NCI-H446 treated with DMSO at 0.1 percent for 48 hours (cell line): ENCODE results near the gene CDR2L.

Experiments used
- DNase-seq: peaks from one replicate; lab custom pipeline; 2025; lab: John Stamatoyannopoulos, UW

Gene CDR2L

DNA sequence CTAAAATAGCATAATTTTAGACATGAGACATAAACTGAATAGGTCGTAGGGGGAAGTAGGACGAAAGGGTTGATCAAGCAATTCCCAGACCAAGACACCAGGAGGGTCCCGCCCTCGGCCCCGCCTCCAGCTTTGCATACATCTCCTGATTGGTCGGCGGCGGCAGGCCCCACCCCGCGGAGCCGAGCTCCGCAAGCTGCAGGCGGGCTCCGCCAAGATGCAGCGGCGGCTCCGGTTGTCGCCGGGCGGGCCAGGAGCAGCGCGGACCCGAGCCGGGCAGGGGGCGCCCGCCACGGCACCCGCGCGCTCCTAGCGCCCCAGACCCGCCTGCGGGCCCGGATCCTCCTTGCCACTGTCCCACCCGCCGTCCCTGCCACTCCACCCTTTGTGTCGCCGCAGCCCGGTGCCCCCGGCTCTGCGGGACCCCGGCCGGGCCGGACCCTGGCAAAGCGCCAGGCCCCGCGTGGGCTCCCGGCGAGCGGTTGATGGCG, at the start of gene CDR2L:
Gene CDR2L (plus strand): TSS at position 215 of the 491 bp plus-strand sequence. CDS start 412 bp downstream, outside the sequence.
- peak; percentile 79 for DNase-seq

DNA sequence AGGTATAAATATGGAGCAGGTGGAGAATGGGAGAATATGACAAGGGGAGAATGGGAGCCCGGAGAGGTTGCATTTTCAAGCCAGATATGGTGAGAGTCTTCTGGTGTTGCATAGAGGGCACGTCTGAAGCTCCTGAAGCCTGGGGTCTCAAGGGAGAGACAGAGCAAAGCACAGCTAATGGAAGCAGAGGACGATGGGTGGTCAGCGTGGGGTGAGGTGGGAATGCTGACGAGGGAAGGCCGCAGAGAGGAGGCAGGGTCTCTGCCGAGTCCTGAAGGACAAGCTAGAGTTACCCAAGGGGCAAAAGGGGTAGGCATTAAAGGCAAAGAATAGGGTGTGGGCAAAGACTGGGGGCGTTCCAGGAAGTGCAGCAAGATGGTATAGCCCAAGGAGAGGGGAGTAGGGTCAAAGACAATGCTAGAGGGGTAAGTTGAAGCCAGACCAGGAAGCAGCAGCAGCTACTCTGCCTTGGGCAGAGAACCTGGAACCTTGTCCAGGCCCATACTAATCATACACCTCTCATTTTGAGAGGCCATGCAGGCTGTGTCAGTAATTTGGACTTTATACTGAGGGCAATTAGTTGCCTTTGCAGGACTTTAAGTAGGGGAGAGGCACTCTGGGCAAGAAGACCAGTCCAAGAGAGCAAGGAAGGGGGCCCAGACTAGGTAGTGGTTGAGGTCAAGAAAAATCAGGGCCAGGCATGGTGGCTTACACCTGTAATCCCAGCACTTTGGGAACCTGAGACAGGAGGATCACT, 49.1 kb upstream of the CDR2L start:
- no peak for DNase-seq

DNA sequence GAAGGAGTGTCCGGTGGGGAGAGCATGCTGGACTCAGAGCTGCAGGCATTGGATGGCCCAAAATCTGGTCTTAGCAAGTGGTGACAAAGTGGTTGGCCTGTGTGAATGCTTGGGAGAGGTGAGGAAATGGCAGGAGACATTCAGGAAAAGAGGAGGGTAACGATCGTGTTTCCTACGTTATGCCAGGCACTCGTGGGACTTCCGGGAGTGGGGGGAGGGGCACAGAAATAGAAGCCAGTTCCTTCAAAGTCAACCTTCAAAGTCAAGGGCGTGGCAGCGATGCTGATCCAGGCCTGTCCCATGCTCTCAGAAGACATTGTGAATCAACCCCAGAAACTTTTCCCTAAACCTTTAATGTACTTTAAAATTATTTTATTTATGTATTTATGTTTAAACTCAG, 47.9 kb upstream of the CDR2L start:
- no peak for DNase-seq

DNA sequence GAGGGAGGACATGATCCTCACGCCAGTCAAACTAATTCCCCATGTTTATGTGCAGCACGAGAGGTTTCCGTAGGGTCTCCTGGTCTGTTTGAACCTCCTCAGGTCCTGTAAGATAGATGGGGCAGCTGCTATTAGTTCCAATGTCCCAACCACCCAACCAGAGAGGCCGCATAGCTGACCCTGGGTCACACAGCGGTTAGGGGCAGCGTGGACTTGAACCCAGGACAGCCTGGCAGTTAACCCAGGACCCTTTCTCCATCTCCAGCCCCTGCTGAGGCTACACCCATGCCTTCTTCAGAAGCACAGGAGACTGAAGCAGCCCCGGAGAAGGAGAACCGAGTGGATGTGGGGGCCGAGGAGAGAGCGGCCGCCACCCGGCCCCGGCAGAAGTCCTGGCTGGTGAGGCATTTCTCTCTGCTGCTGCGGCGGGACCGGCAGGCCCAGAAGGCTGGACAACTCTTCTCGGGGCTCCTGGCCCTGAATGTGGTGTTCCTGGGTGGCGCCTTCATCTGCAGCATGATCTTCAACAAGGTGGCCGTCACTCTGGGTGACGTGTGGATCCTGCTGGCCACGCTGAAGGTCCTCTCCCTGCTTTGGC, 46.2 kb upstream of the CDR2L start:
- DNase-seq, result no peak

DNA sequence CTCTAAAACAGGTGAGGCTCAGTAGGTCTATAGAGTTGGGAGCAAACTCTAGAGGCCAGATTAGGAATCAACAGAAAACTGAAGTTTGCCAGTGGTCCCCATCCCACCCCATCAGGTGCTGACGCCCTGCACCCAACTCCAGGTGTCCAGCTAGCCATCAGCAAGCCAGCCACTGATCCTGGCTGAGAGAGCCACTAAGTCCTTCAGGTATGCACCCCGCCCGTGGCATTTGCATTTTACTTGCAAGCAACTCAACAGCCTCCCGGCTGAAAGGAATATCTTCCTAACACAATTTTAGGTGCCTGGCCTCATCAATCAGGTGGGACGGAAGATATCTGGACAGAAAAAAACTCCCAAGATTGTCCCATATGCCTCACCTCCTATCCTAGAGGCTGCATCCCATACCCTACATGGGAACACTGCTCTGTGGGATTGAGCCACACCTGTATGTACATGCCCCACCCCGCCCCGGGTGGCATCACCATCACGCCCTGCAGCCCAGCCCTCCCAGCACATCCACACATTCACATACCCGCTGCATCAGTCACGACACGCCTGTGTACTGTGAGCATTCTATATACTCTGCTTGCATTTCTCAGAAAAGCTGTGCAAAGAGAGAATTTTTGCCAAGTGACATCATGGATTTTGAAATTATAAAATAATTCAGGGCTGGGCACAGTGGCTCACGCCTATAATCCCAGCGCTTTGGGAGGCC, 43.5 kb upstream of the CDR2L start:
- DNase-seq, result no peak

DNA sequence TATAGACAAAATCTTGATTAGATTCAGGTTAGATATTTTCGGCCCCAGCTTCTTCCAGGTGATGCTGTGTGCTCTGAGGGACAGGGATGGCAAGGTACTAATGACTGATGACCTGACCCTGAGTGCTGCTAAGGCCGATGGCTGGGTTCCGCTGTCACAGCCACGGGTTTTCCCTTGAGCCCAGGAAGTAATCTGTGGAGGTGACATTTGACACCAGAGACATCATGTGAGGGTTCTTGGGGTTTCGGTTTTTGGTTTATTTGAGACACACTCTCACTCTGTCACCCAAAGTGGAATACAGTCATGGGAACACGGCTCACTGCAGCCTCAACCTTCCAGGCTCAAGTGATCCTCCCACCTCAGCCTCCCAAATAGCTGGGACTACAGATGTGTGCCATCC, 41.9 kb upstream of the CDR2L start:
- DNase-seq, result no peak

DNA sequence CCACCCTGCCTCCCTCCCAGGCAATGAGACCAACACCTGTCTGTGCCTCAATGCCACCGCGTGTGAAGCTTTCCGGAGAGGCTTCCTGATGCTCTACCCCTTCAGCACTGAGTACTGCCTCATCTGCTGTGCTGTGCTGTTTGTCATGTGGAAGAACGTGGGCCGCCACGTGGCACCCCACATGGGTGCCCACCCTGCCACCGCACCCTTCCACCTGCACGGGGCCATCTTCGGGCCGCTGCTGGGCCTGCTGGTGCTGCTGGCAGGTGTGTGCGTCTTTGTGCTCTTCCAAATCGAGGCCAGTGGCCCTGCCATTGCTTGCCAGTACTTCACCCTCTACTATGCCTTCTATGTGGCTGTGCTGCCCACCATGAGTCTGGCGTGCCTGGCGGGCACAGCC, 40.8 kb upstream of the CDR2L start:
- DNase-seq, result no peak

DNA sequence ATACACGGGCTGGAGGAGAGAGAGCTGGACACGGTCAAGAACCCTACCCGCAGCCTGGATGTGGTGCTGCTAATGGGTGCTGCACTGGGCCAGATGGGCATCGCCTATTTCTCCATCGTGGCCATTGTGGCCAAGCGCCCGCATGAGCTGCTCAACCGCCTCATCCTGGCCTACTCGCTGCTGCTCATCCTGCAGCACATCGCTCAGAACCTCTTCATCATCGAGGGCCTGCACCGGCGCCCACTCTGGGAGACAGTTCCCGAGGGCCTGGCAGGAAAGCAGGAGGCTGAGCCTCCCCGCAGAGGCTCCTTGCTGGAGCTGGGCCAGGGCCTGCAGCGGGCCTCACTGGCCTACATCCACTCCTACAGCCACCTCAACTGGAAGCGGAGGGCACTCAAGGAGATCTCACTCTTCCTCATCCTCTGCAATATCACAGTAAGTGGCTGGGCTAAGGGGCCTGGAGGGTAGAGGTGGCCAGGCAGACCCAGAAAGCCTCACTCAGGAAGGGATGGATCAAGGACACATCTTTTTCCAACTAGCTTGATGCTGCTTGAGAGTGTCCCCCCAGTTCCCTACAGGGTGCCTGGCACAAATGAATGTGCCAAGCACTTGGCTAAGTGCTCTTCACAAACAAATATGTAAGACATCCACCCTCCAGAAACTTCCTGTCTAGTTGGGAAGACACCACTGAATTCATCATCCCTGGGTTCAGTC, 40.2 kb upstream of the CDR2L start:
- no peak for DNase-seq

DNA sequence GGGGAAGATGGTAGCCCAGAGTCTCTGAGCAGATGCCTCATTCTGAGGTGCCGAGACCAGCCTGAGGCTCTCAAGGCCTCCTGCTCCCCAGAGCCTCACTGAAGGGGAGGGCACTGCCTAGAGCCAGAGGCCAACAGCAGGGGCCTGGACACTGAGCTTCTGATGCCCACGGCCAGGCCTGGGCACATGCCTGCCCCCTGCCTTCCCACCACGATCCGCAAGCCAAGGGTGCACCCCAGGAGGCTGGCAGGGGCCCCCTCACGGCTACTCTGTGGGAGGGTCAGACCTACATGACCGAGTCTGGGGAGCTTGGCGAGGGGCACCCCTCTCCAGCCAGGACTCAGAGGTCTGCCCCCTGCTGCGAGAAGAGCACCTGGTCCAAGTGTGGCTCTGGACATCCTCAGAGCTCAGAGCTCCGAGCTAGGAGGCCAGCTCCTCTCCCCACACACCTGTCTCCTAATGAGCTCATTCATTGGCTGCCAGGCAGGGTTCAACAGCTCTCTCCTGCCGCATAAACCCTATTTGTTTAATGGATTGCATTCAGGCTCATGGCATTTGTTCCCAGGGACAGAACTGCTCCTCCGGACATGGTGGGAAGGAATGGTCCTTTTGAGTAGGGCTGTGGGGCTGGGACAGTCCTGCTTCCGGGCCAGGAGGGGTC, 37.8 kb upstream of the CDR2L start:
- DNase-seq, result no peak

DNA sequence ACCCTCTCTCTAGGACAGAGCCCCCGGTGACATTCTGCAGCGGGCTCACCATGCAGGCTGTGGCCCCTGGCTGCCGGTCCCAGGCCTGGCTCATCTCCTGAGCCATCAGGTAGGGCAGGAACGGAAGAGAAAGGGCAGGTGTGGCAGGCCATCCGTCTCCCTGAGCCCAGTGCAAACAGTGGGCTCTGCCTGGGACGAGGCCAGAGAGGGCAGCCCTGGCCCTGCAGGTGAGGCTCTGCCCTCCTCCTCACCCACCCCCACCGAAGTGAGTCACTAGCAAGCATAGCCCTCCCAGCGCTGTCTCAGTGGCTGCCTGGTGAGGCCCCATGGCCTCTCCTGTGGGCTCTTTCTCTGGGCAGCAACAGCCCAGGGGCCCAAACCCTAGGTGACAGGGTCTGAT, 37.2 kb upstream of the CDR2L start:
- no peak for DNase-seq

DNA sequence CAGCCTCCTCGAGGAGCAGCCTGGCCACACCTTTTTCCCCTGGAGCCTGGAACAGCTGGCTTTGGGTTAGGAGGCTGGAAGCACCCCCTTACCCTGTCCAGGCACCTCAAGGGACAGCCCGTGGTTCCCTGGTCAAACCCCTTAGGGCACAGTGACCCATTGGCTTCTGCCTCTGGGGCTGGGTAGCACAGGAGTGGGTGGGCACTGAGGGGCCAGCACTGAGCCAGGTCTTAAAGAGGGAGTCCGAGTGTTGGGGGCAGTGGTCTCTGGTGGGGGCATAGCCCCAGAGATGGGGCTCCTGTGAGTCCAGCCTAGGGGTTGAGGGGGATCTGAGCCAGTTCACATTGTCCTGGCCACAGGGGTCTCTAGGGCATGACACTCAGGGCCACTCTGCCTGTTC, 36.4 kb upstream of the CDR2L start:
- DNase-seq, result no peak

DNA sequence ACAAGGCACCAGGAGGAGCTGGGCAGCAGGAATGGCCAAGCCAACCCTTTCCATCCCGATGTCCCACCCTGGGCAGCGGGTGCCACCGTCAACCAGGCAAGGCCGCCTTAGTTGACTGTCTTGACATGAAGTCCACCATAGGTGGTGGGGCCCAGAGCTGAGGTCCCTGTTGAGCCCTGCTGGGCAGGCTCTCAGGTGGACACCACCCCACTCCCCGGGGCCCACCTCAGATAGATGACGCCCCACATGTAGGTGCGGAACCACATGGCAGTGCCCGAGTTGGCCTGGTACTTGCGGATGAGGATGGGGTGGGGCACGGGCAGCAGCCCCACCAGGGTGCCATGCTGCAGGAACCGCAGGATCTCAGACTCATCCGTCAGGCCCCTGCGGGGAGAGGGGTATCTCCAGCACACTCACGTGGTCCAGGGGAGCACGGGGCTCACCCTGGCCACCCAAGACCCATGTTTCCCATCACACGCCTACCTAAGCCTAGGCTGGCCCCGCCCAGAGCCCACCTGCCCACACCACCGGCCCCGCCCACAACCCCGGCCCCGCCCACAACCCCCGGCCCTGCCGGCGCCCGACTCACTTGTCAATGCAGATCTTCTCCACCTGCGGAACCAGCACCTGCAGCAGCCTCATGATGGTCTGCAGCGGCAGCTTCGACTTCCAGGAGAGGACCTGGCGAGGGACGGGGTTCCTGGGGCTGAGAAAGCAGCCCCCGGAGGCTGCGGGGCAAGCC, 35.6 kb upstream of the CDR2L start:
- no peak for DNase-seq

DNA sequence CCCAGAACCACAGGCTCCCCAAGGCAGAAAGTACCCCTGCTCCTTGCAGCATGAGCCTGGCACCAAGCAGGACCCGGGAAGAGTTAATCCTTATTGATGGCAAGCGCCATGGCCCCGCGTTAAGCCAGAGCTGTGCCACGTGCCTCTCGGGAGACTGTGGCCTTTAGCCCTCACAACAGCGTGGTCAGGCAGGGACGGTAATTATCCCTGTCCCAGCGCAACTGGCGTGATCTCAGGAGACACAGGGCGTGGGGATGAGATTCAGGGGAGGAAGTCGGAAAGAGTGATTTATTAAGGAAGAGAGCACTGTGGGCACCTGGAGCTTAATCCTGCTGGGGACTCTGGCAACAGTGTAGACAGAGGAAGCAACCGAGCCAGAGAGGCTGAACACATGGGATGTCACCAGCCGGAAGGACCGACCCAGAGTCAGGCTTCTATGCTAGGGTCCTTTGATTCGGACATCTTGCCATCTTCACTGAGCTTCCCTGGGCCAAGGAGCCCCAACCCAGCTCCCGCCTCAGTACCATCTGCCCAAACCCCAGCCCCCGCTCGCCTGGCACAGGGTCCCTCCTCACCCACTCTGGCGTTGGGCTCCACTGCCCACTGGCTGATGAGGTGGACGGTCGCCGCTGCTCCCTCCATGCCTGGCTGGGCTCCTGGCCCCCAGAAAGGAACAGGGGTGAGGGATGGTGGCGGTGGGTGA, 34.9 kb upstream of the CDR2L start:
- no peak for DNase-seq

DNA sequence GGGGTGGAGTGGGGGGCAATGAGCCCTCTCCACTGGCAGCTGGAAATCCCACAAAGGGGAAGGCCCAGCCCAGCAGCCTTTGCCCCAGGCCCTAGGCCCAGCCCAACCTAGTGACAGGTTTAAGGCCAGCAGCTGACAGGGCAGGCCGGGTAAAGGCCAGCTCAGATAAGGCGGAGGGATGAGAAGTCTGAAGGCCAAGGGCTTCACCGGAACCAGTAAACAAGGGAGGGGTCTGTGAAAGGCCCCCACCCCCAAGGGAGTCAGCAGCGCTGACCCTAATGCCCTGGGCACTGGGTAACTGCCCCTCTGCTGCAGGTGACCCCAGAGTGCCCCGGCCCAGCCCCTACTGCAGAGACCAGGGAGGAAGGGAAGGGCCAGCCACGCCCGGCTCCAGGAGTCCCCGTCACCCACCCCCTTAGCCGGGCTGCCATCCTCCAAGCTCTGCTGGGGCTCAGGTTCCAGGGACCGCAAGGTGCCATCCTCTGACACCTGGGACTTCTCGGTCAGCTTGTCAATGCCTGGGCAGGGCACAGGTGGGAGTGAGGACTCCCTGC, 34.2 kb upstream of the CDR2L start:
- DNase-seq, result no peak

DNA sequence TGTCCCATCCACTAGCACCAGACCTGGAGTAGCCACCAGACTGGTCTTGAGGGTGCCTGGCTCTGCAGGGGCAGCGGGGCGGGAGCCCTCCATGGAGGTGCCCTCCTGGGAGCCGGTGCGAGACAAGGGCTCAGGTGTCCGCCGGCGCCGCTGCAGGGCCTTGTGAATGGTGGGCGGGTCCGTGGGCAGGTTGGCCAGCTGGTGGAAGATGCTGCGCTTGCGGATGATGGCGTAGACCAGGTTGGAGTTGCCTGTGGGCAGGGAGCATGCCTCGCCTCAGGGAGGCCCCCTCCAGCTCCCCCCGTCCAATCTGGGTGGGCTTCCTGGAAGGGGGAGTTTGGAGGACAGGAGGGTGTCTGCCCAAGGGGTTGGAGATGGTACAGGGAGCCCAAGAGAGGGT, 33.3 kb upstream of the CDR2L start:
- DNase-seq, result no peak

DNA sequence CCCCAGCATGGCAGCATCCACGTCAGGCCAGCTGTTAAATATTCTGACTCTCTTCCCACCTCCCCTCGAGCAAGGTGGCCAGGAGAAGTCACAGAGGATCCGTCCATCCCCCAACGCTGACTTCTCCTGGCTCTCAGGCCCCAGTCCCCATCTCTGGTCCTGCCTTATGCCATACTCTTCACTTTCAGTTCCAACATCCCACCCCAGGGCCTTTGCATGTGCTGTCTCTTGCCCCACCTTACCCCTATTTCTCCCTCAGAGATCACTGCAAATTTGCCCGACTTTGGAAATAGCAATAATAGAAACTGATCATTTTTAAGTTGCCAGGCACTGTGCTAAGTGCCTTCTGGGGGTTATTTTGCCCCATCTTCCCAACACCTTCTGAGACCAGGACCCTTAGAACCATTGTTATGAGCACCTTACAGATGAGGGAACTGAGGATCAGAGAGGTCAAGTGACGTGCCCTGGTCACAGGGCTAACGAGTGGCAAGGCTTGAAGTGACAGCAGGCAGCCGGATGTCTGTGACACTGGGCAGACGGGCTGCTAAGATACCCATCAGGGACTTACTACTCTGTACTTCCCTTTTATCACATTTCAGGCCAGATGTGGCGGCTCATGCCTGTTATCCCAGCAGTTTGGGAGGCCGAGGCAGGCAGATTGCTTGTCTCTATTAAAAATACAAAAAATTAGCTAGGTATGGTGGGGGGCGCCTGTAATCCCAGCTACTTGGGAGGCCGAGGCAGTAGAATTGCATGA, 32.6 kb upstream of the CDR2L start:
- no peak for DNase-seq

DNA sequence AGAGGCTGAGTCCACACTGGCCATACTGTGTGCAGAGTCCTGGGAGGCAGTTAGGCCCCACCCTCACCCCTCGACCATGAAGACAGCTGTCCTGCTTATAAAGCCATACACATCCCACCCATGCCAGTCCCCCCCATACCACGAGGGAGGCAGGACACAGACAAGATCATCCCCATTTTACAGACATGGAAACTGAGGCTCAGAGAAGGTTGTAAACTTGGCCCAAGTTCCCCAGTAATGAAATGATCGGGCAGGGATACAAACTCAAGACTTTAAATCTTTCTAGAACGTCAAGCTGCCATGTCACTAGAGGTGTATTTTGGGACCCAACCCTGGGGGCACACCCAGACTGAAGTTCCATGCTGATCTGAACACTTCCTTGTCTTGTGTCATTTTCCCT, 31.3 kb upstream of the CDR2L start:
- no peak for DNase-seq

DNA sequence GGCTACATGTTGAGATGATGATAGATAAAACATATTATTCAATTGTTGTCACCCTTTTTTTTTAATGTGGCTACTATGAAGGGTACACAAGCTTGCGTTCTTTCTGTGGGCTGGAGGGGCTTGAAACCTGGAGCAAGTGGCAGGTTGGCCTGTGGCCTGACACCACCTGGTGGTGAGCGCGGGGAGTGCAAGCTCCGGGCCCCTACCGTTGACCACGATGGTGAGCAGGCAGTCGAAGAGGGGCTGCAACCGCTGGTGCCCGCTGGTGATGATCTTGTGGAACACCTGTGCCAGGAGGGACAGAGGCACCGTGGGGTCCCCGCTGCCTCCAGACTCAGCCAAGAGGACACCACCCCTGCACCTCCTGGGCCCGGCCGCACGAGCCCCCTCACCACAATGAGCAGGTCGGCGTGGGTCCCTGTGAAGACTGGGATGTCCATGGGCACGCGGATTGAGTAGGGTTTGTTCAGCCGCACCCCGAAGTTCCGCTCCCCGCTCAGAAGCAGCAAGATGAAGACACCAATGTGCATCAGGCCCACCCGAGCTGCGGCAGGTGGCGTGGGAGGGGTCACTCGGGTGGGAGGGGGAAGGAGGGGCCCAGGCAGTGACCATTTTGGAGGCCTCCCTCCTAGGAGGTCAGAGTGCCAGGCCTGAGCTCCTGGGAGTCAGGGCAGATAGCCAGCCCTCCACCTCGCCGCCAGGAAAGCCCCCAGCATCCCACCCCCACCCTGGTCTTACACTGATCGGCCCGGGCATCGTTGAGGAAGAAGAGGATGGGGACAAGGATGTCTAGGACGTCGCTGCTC, 29.3 kb upstream of the CDR2L start:
- DNase-seq, result peak; percentile 12
